HepG2 (cell line): ENCODE results near the gene NDUFS2. TPM values are rescaled to one million over a fixed set of nuclear protein-coding genes. Genes with fewer than 3 reads are reported as not detected.

Experiments
- BCL3 ChIP-seq: sonication (generic); formaldehyde crosslinking; IDR thresholded peaks from 2 replicates; pipeline ENCODE4 v1.5.1; 2020; ENCODE audit warnings: mild to moderate bottlenecking, missing genetic modification reagents, moderate library complexity
- BCLAF1 ChIP-seq: fragments of 450-650 bp; IDR thresholded peaks from 2 replicates; pipeline ENCODE4 v1.6.1; 2017; ENCODE audit warnings: mild to moderate bottlenecking
- HMG20B ChIP-seq: conservative IDR thresholded peaks from 2 replicates; pipeline ENCODE4 v1.6.1; 2016; ENCODE audit warnings: missing genetic modification reagents, missing compliant biosample characterization
- PBX3 ChIP-seq: sonication (generic); formaldehyde crosslinking; IDR thresholded peaks from 2 replicates; pipeline ENCODE4 v1.8.1; 2023; ENCODE audit warnings: missing genetic modification reagents, inconsistent platforms, borderline replicate concordance
- SIN3A ChIP-seq: IDR thresholded peaks from 2 replicates; pipeline ENCODE4 v1.6.1; 2011; ENCODE audit warnings: low read depth, mild to moderate bottlenecking, control low read depth, low read length, borderline replicate concordance
- SKIL ChIP-seq: sonication (generic); formaldehyde crosslinking; IDR thresholded peaks from 2 replicates; pipeline ENCODE4 v1.8.0; 2022; ENCODE audit warnings: missing genetic modification reagents, mild to moderate bottlenecking, moderate library complexity, borderline replicate concordance
- SMAD9 ChIP-seq: sonication (generic); formaldehyde crosslinking; IDR thresholded peaks from 2 replicates; pipeline ENCODE4 v1.5.1; 2020; ENCODE audit warnings: mild to moderate bottlenecking, missing genetic modification reagents
- SPEN ChIP-seq: sonication (generic); formaldehyde crosslinking; IDR thresholded peaks from 2 replicates; pipeline ENCODE4 v1.5.1; 2020; ENCODE audit warnings: low read depth, mild to moderate bottlenecking, missing genetic modification reagents
- TRAFD1 ChIP-seq: sonication (generic); formaldehyde crosslinking; IDR thresholded peaks from 2 replicates; pipeline ENCODE4 v1.5.1; 2020; ENCODE audit warnings: missing genetic modification reagents, mild to moderate bottlenecking, borderline replicate concordance
- ZBTB26 ChIP-seq: IDR thresholded peaks from 2 replicates; pipeline ENCODE4 v1.6.1; 2016; ENCODE audit warnings: missing compliant biosample characterization, missing genetic modification reagents, borderline replicate concordance
- ZBTB3 ChIP-seq: sonication (generic); formaldehyde crosslinking; IDR thresholded peaks from 2 replicates; pipeline ENCODE4 v1.4.0; 2020; ENCODE audit warnings: low read depth, mild to moderate bottlenecking, moderate library complexity, missing genetic modification reagents, borderline replicate concordance
- ZBTB8A ChIP-seq: sonication (generic); formaldehyde crosslinking; IDR thresholded peaks from 2 replicates; pipeline ENCODE4 v1.4.0; 2020; ENCODE audit warnings: mild to moderate bottlenecking, low read depth, missing genetic modification reagents, borderline replicate concordance
- ZNF501 ChIP-seq: sonication (generic); formaldehyde crosslinking; IDR thresholded peaks from 2 replicates; pipeline ENCODE4 v1.5.1; 2020; ENCODE audit warnings: mild to moderate bottlenecking, moderate library complexity, missing genetic modification reagents
- ZNF546 ChIP-seq: sonication (generic); formaldehyde crosslinking; conservative IDR thresholded peaks from 2 replicates; pipeline ENCODE4 v1.8.1; 2023; ENCODE audit warnings: mild to moderate bottlenecking, missing genetic modification reagents
- ZNF589 ChIP-seq: sonication (generic); formaldehyde crosslinking; conservative IDR thresholded peaks from 2 replicates; pipeline ENCODE4 v1.8.0; 2022; ENCODE audit warnings: mild to moderate bottlenecking, moderate library complexity, missing genetic modification reagents
- ZNF670 ChIP-seq: sonication (generic); formaldehyde crosslinking; IDR thresholded peaks from 2 replicates; pipeline ENCODE4 v1.8.0; 2022; ENCODE audit warnings: mild to moderate bottlenecking, missing genetic modification reagents, borderline replicate concordance
- polyA plus RNA-seq, 8 experiments: library from polyadenylated mRNA; depleted of rRNA in 3 of 8; stranded (reverse) in 7 of 8; unstranded in 1 of 8; fragments of >200 nt; fragmentation: Illumina TruSeq in 4 of 8; extraction: Trizol in 4 of 8; gene quantifications; 2 replicates each; pipeline versions ENCODE4 v1.2.1 to v1.2.3, GENCODE V29; 2011 to 2016; ENCODE audit warnings: low read depth in 4 of 8, missing spikeins in 1 of 8, mixed read lengths in 1 of 8; ENCODE audit not compliant: insufficient read depth in 1 of 8
- total RNA-seq, 5 experiments: library from RNA; depleted of rRNA; stranded (reverse); fragments of >200 nt; fragmentation: Illumina TruSeq; extraction: Trizol; gene quantifications; 2 replicates each; pipeline ENCODE4 v1.2.3, GENCODE V29; 2016; ENCODE audit warnings: low read depth in 1 of 5

Gene NDUFS2
- total and polyA plus RNA-seq, 2 of the 13 experiments (the other 11 are each of a cell fraction or from before 2014, with no cell fraction given): 89.9 to 118 TPM

GRCh38 chr1:161219078-161219892 is 17.1 kb downstream of the NDUFS2 start (continued):
- TF ChIP-seq BCLAF1 (no peak), ZNF589 (CRISPR knock-in tag) (0 out of 2 replicates have a peak, but pooled peaks have one; percentile 63), ZBTB8A (CRISPR knock-in tag) (no peak), BCL3 (no peak), ZBTB3 (CRISPR knock-in tag) (no peak), SMAD9 (CRISPR knock-in tag) (no peak), ZNF546 (CRISPR knock-in tag) (no peak; the same call in 1 of the 2 replicates), PBX3 (CRISPR knock-in tag) (no peak), SPEN (CRISPR knock-in tag) (no peak), ZNF501 (CRISPR knock-in tag) (no peak), ZBTB26 (no peak), SKIL (CRISPR knock-in tag) (no peak), HMG20B (no peak), TRAFD1 (CRISPR knock-in tag) (0 out of 2 replicates have a peak, but pooled peaks have one; percentile 12), ZNF670 (no peak), SIN3A (0 out of 2 replicates have a peak, but pooled peaks have one; percentile 44)
